Measurements from ENCODE around the gene FKBP9. TPM values are rescaled to one million over a fixed set of nuclear protein-coding genes. Genes with fewer than 3 reads are reported as not detected.

The FKBP9 gene, protein sequence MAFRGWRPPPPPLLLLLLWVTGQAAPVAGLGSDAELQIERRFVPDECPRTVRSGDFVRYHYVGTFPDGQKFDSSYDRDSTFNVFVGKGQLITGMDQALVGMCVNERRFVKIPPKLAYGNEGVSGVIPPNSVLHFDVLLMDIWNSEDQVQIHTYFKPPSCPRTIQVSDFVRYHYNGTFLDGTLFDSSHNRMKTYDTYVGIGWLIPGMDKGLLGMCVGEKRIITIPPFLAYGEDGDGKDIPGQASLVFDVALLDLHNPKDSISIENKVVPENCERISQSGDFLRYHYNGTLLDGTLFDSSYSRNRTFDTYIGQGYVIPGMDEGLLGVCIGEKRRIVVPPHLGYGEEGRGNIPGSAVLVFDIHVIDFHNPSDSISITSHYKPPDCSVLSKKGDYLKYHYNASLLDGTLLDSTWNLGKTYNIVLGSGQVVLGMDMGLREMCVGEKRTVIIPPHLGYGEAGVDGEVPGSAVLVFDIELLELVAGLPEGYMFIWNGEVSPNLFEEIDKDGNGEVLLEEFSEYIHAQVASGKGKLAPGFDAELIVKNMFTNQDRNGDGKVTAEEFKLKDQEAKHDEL
- 11.1 and 17.7 TPM in 2 replicates for total RNA-seq (2021)
- long read RNA-seq, transcript FKBP9-201 (10 exons, 3,462 nt) = major isoform, 30 of 37 reads
- long read RNA-seq, partial matches to known transcripts = 0 of 37 reads
- long read RNA-seq, other reads (novel, unspliced or antisense) = 5 of 37 reads

DNA sequence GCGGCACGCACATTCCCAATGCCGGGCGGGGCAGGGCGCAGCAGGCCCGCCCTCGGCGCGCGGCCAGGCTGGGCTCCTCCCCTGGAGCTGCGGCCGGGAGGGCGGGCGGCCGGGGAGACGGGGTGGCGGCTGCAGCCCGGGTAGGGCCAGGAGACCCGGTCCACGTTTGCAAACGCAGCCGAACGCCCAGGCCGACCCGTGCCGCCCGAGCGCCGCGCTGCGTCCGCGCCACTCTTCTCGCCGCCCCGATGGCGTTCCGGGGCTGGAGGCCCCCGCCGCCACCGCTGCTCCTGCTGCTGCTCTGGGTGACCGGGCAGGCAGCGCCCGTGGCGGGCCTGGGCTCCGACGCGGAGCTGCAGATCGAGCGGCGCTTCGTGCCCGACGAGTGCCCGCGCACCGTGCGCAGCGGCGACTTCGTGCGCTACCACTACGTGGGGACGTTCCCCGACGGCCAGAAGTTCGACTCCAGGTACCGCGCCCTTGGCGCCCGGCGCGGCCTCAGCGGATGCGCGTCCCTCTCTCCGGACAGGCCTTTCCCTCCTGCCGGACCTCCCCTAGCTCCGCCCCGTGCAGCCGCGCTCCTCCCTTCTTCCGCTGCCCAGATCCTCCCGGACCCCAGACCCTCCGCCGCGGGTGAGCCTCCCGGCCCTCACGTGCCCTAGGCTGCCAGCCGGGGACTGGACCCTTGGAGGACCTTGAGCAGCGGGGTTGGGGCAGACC, at the start of gene FKBP9:
TSS of gene FKBP9 (plus strand) at position 115 of the 720 bp plus-strand sequence. CDS start at position 249, 134 bp downstream.
- Histone ChIP-seq H2AFZ (ENCODE audit: low read length) (no peak within 1 kb of the TSS), H3K27me3 (ENCODE audit: insufficient read depth, low read length) (peaks cover 2% of the 10 kb centered on the region; the same call in 1 of the 2 replicates), H3K23me2 (ENCODE audit: insufficient read length, low read depth, low read length, poor library complexity, severe bottlenecking) (peaks cover 4% of the 10 kb centered on the region), H4K8ac (replicated peaks; ENCODE audit: insufficient read length, low read depth, low read length) (no peak within 1 kb of the TSS), H3K27ac (ENCODE audit: insufficient read length, low read depth, low read length) (no peak within 1 kb of the TSS), H3K79me1 (ENCODE audit: insufficient read depth, low read depth, low read length, poor library complexity, severe bottlenecking) (no peaks in the 10 kb centered on the region), H2BK5ac (ENCODE audit: insufficient read length, low read length) (no peak within 1 kb of the TSS), H3T11ph (ENCODE audit: low read length) (no peak within 1 kb of the TSS), H4K5ac (ENCODE audit: insufficient read length, low read depth, low read length) (no peak within 1 kb of the TSS), H4K91ac (ENCODE audit: insufficient read length, low read depth, low read length) (no peak within 1 kb of the TSS), H3K9me3 (ENCODE audit: control insufficient read depth, low read depth, low read length) (no peaks in the 10 kb centered on the region), H3K18ac (ENCODE audit: insufficient read length, low read depth, low read length) (no peak within 1 kb of the TSS), H2BK15ac (ENCODE audit: low read depth, low read length) (no peak within 1 kb of the TSS), H2BK120ac (ENCODE audit: low read depth, low read length, poor library complexity, severe bottlenecking) (no peak within 1 kb of the TSS), H3K4ac (ENCODE audit: low read depth, low read length) (no peak within 1 kb of the TSS), H3K9ac (ENCODE audit: extremely low read depth, insufficient read length, low read length) (no peak within 1 kb of the TSS), H2BK20ac (ENCODE audit: low read depth, low read length, poor library complexity, severe bottlenecking) (no peak within 1 kb of the TSS), H3K79me2 (ENCODE audit: insufficient read depth, low read length) (no peaks in the 10 kb centered on the region), H2BK12ac (ENCODE audit: insufficient read length, low read depth, low read length) (no peak within 1 kb of the TSS), H3K23ac (ENCODE audit: insufficient read length, low read depth, low read length) (no peak within 1 kb of the TSS), H3K4me2 (ENCODE audit: insufficient read depth, insufficient read length, low read length) (peak within 1 kb of the TSS; percentile 7), H2AK5ac (ENCODE audit: insufficient read length, low read length) (no peak within 1 kb of the TSS), H3K4me1 (ENCODE audit: insufficient read depth, low read length) (no peaks in the 10 kb centered on the region), H4K20me1 (ENCODE audit: control insufficient read depth, insufficient read depth, insufficient read length) (no peaks in the 10 kb centered on the region), H3K14ac (ENCODE audit: insufficient read depth, low read length) (peak within 1 kb of the TSS; percentile 16; the same call in 1 of the 2 replicates), H3K56ac (ENCODE audit: insufficient read length, low read depth, low read length) (no peak within 1 kb of the TSS)
- TF ChIP-seq, protein P1, sequence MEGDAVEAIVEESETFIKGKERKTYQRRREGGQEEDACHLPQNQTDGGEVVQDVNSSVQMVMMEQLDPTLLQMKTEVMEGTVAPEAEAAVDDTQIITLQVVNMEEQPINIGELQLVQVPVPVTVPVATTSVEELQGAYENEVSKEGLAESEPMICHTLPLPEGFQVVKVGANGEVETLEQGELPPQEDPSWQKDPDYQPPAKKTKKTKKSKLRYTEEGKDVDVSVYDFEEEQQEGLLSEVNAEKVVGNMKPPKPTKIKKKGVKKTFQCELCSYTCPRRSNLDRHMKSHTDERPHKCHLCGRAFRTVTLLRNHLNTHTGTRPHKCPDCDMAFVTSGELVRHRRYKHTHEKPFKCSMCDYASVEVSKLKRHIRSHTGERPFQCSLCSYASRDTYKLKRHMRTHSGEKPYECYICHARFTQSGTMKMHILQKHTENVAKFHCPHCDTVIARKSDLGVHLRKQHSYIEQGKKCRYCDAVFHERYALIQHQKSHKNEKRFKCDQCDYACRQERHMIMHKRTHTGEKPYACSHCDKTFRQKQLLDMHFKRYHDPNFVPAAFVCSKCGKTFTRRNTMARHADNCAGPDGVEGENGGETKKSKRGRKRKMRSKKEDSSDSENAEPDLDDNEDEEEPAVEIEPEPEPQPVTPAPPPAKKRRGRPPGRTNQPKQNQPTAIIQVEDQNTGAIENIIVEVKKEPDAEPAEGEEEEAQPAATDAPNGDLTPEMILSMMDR (conservative IDR thresholded peaks at IDR 0.05) = no peak
- Mint-ChIP-seq H3K9me3 (no peaks in the 10 kb centered on the region; a peak in 1 of 5 replicates), H3K4me1 (peaks cover 9% of the 10 kb centered on the region in 2 experiments), H3K36me3 (ENCODE audit: insufficient read depth in 1 of 3, low read depth in 3 of 3) (no peaks in the 10 kb centered on the region), H3K4me3 (peak within 1 kb of the TSS; percentile 66 to 83), H3K27me3 (ENCODE audit: low read depth) (peaks cover 82% of the 10 kb centered on the region), H3K27ac (no peak within 1 kb of the TSS)
- no CpG with 5 or more reads among the region's 91 CpGs for WGBS (ENCODE audit: extremely low coverage, insufficient read length, low lambda C conversion rate)
- DNase-seq = peak; percentile 89

Data from H9 (cell line).